ENCODE results near the gene JADE2.

JADE2 gene

DNA sequence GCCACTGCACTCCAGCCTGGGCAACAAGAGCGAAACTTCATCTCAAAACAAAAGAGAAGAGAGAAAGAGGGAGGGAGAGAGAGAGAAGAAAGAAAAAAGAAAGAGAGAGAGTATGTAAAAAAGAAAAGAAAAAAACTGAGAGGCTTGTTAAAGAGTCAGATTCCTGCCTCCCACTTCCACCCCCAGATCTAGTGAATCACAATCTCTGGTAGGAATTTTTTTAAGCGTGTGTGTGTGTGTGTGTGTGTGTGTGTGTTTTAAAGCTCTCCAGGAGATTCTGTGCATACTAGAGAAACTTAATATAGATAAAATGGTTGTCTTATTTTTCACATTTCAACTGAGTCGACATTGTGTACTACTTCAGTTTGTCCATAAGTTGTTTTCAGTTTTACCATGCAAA lies 75.1 kb downstream of the JADE2 start:
- H3K9ac ChIP-seq (ENCODE audit: low read length), result no peak overlapping the region
- no peak overlapping the region for H2BK5ac ChIP-seq (ENCODE audit: low read depth, low read length, poor library complexity, severe bottlenecking)
- no peak overlapping the region for H2AFZ ChIP-seq (ENCODE audit: low read depth, low read length)
- H3K14ac ChIP-seq (ENCODE audit: low read length in 2 of 2), result no peak overlapping the region
- peaks cover 2 to 27% of the 10 kb centered on the region in 2 experiments for H3K36me3 ChIP-seq (ENCODE audit: control insufficient read depth in 1 of 2, insufficient read depth in 2 of 2, low read depth in 1 of 2, low read length in 2 of 2)
- H3K18ac ChIP-seq (ENCODE audit: low read depth in 1 of 2, low read length in 2 of 2), result no peak overlapping the region
- H2BK15ac ChIP-seq (ENCODE audit: low read depth, poor library complexity, severe bottlenecking), result no peak overlapping the region
- H3K4me2 ChIP-seq (ENCODE audit: low read length, poor library complexity, severe bottlenecking), result no peak overlapping the region
- 100% methylated on average over 1 of the region's 3 CpGs for WGBS
- no peak overlapping the region for H4K8ac ChIP-seq (ENCODE audit: low read length)
- no peak overlapping the region for H2BK120ac ChIP-seq (ENCODE audit: low read depth, low read length)
- H3K4me1 ChIP-seq (ENCODE audit: control insufficient read depth, insufficient read depth, low read depth, low read length), result no peaks in the 10 kb centered on the region
- no peak overlapping the region for H3K4me3 ChIP-seq (ENCODE audit: insufficient read depth in 1 of 2, low read depth in 1 of 2, low read length in 2 of 2)
- H2AK5ac ChIP-seq (ENCODE audit: low read length, severe bottlenecking), result no peak overlapping the region
- H3K79me1 ChIP-seq (replicated peaks; ENCODE audit: low read length, poor library complexity, severe bottlenecking), result peaks cover 2% of the 10 kb centered on the region
- H2BK12ac ChIP-seq (ENCODE audit: low read length in 2 of 2), result no peak overlapping the region
- DNase-seq, result peak; percentile 37
- no peak overlapping the region for H3K4ac ChIP-seq (ENCODE audit: low read depth in 1 of 2, low read length in 2 of 2)
- no peak overlapping the region for H3K27ac ChIP-seq (ENCODE audit: low read length, poor library complexity, severe bottlenecking)
- no peaks in the 10 kb centered on the region for H3K27me3 ChIP-seq (ENCODE audit: control insufficient read depth in 1 of 2, insufficient read depth in 1 of 2, low read length in 2 of 2)
- H4K91ac ChIP-seq (ENCODE audit: low read length), result no peak overlapping the region
- H3K9me3 ChIP-seq (ENCODE audit: control insufficient read depth, low read length), result no peaks in the 10 kb centered on the region
- H3K23ac ChIP-seq (ENCODE audit: low read length in 2 of 2), result no peak overlapping the region

GRCh38 chr5:134603059-134603458 lies 77.6 kb downstream of the JADE2 start:
- H3K9me3 ChIP-seq (ENCODE audit: control insufficient read depth, low read length), result no peaks in the 10 kb centered on the region
- H3K4ac ChIP-seq (ENCODE audit: low read depth in 1 of 2, low read length in 2 of 2), result no peak overlapping the region
- H3K27me3 ChIP-seq (ENCODE audit: control insufficient read depth in 1 of 2, insufficient read depth in 1 of 2, low read length in 2 of 2), result no peaks in the 10 kb centered on the region
- no peak overlapping the region for H3K18ac ChIP-seq (ENCODE audit: low read depth in 1 of 2, low read length in 2 of 2)
- H2BK5ac ChIP-seq (ENCODE audit: low read depth, low read length, poor library complexity, severe bottlenecking), result no peak overlapping the region
- H2BK15ac ChIP-seq (ENCODE audit: low read depth, poor library complexity, severe bottlenecking), result no peak overlapping the region
- DNase-seq, result peak; percentile 31
- no peak overlapping the region for H3K9ac ChIP-seq (ENCODE audit: low read length)
- peaks cover 7% of the 10 kb centered on the region for H3K79me1 ChIP-seq (replicated peaks; ENCODE audit: low read length, poor library complexity, severe bottlenecking)
- H3K4me2 ChIP-seq (ENCODE audit: low read length, poor library complexity, severe bottlenecking), result no peak overlapping the region
- no peak overlapping the region for H3K27ac ChIP-seq (ENCODE audit: low read length, poor library complexity, severe bottlenecking)
- H2AK5ac ChIP-seq (ENCODE audit: low read length, severe bottlenecking), result no peak overlapping the region
- H4K91ac ChIP-seq (ENCODE audit: low read length), result no peak overlapping the region
- H2BK120ac ChIP-seq (ENCODE audit: low read depth, low read length), result no peak overlapping the region
- WGBS, result 9% methylated on average over 1 of the region's 1 CpG
- no peak overlapping the region for H2AFZ ChIP-seq (ENCODE audit: low read depth, low read length)
- H3K14ac ChIP-seq (ENCODE audit: low read length in 2 of 2), result no peak overlapping the region
- no peak overlapping the region for H3K4me3 ChIP-seq (ENCODE audit: insufficient read depth in 1 of 2, low read depth in 1 of 2, low read length in 2 of 2)
- H3K23ac ChIP-seq (ENCODE audit: low read length in 2 of 2), result no peak overlapping the region
- no peaks in the 10 kb centered on the region for H3K4me1 ChIP-seq (ENCODE audit: control insufficient read depth, insufficient read depth, low read depth, low read length)
- no peak overlapping the region for H2BK12ac ChIP-seq (ENCODE audit: low read length in 2 of 2)
- no peak overlapping the region for H4K8ac ChIP-seq (ENCODE audit: low read length)
- peaks cover 2 to 49% of the 10 kb centered on the region in 2 experiments for H3K36me3 ChIP-seq (ENCODE audit: control insufficient read depth in 1 of 2, insufficient read depth in 2 of 2, low read depth in 1 of 2, low read length in 2 of 2)

DNA sequence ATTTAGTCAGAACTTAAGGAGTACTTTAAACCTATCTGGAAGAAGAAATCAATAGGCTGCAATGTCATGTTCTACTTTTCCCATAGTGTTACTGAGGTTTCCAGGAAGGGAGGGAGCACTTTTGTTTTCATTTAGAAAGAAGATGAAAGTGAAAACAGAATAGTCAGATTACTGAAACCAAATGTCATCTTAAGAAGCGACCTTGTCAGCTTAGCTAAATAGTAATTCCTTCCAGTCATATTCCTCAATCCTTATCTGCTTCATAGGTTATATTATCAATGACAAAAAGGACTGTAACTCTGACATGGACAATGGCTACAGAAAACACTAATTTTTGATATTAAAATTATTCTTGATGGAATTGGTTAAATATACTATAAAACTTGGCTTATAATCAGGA lies 79.4 kb downstream of the JADE2 start:
- H3K4me2 ChIP-seq (ENCODE audit: low read length, poor library complexity, severe bottlenecking), result no peak overlapping the region
- peaks cover 3% of the 10 kb centered on the region for H3K4me1 ChIP-seq (ENCODE audit: control insufficient read depth, insufficient read depth, low read depth, low read length)
- H2AK5ac ChIP-seq (ENCODE audit: low read length, severe bottlenecking), result no peak overlapping the region
- H3K27ac ChIP-seq (ENCODE audit: low read length, poor library complexity, severe bottlenecking), result no peak overlapping the region
- no peak overlapping the region for H3K18ac ChIP-seq (ENCODE audit: low read depth in 1 of 2, low read length in 2 of 2)
- no CpG with 5 or more reads among the region's 1 CpG for WGBS
- H2BK12ac ChIP-seq (ENCODE audit: low read length in 2 of 2), result no peak overlapping the region
- peaks cover 7% of the 10 kb centered on the region for H3K79me1 ChIP-seq (replicated peaks; ENCODE audit: low read length, poor library complexity, severe bottlenecking)
- no peaks in the 10 kb centered on the region for H3K27me3 ChIP-seq (ENCODE audit: control insufficient read depth in 1 of 2, insufficient read depth in 1 of 2, low read length in 2 of 2)
- H2AFZ ChIP-seq (ENCODE audit: low read depth, low read length), result no peak overlapping the region
- no peaks in the 10 kb centered on the region for H3K9me3 ChIP-seq (ENCODE audit: control insufficient read depth, low read length)
- no peak overlapping the region for H3K14ac ChIP-seq (ENCODE audit: low read length in 2 of 2)
- no peak overlapping the region for H2BK5ac ChIP-seq (ENCODE audit: low read depth, low read length, poor library complexity, severe bottlenecking)
- H2BK15ac ChIP-seq (ENCODE audit: low read depth, poor library complexity, severe bottlenecking), result no peak overlapping the region
- no peak overlapping the region for H2BK120ac ChIP-seq (ENCODE audit: low read depth, low read length)
- H3K4me3 ChIP-seq (ENCODE audit: insufficient read depth in 1 of 2, low read depth in 1 of 2, low read length in 2 of 2), result no peak overlapping the region
- H4K8ac ChIP-seq (ENCODE audit: low read length), result no peak overlapping the region
- H3K4ac ChIP-seq (ENCODE audit: low read depth in 1 of 2, low read length in 2 of 2), result no peak overlapping the region
- no peak for DNase-seq
- no peak overlapping the region for H3K9ac ChIP-seq (ENCODE audit: low read length)
- no peak overlapping the region for H4K91ac ChIP-seq (ENCODE audit: low read length)
- H3K23ac ChIP-seq (ENCODE audit: low read length in 2 of 2), result no peak overlapping the region
- peaks cover 2 to 66% of the 10 kb centered on the region in 2 experiments for H3K36me3 ChIP-seq (ENCODE audit: control insufficient read depth in 1 of 2, insufficient read depth in 2 of 2, low read depth in 1 of 2, low read length in 2 of 2)

DNA sequence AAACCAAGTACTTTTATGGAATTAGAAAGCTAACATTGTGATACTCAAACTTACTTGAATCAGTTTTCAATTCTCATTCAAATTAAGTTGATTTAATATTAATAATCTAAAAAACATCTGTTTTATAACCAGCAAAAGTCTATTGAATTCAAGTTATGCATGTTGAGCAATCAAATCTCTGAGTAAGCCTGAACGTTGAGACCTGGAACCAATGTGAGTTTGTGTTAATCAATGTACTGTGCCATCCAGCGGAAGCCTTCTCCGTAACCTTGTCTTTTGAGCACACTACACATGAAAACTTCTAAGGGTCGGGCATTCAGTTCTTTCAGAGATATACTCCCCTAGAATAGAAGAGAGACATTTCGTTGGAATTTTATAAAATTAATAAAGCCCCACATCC lies 81.3 kb downstream of the JADE2 start:
- H3K4ac ChIP-seq (ENCODE audit: low read depth in 1 of 2, low read length in 2 of 2), result no peak overlapping the region
- no peak overlapping the region for H2AFZ ChIP-seq (ENCODE audit: low read depth, low read length)
- H4K91ac ChIP-seq (ENCODE audit: low read length), result no peak overlapping the region
- no peak overlapping the region for H2BK5ac ChIP-seq (ENCODE audit: low read depth, low read length, poor library complexity, severe bottlenecking)
- H3K9ac ChIP-seq (ENCODE audit: low read length), result no peak overlapping the region
- no peak overlapping the region for H2BK120ac ChIP-seq (ENCODE audit: low read depth, low read length)
- H3K9me3 ChIP-seq (ENCODE audit: control insufficient read depth, low read length), result no peaks in the 10 kb centered on the region
- DNase-seq, result no peak
- peaks cover 2 to 77% of the 10 kb centered on the region in 2 experiments for H3K36me3 ChIP-seq (ENCODE audit: control insufficient read depth in 1 of 2, insufficient read depth in 2 of 2, low read depth in 1 of 2, low read length in 2 of 2)
- H3K27me3 ChIP-seq (ENCODE audit: control insufficient read depth in 1 of 2, insufficient read depth in 1 of 2, low read length in 2 of 2), result no peaks in the 10 kb centered on the region
- peaks cover 8% of the 10 kb centered on the region for H3K4me1 ChIP-seq (ENCODE audit: control insufficient read depth, insufficient read depth, low read depth, low read length)
- no peak overlapping the region for H3K4me2 ChIP-seq (ENCODE audit: low read length, poor library complexity, severe bottlenecking)
- H3K18ac ChIP-seq (ENCODE audit: low read depth in 1 of 2, low read length in 2 of 2), result no peak overlapping the region
- H2AK5ac ChIP-seq (ENCODE audit: low read length, severe bottlenecking), result no peak overlapping the region
- H2BK12ac ChIP-seq (ENCODE audit: low read length in 2 of 2), result no peak overlapping the region
- H3K23ac ChIP-seq (ENCODE audit: low read length in 2 of 2), result no peak overlapping the region
- H3K4me3 ChIP-seq (ENCODE audit: insufficient read depth in 1 of 2, low read depth in 1 of 2, low read length in 2 of 2), result no peak overlapping the region
- peaks cover 8% of the 10 kb centered on the region for H3K79me1 ChIP-seq (replicated peaks; ENCODE audit: low read length, poor library complexity, severe bottlenecking)
- H3K14ac ChIP-seq (ENCODE audit: low read length in 2 of 2), result no peak overlapping the region
- H3K27ac ChIP-seq (ENCODE audit: low read length, poor library complexity, severe bottlenecking), result no peak overlapping the region
- no peak overlapping the region for H2BK15ac ChIP-seq (ENCODE audit: low read depth, poor library complexity, severe bottlenecking)
- no peak overlapping the region for H4K8ac ChIP-seq (ENCODE audit: low read length)
- 97% methylated on average over 3 of the region's 5 CpGs for WGBS

Data from mesenchymal stem cell (in vitro differentiated cells and primary cell).